ENCODE data around the gene TAF12. TPM values are rescaled to one million over a fixed set of nuclear protein-coding genes. Genes with fewer than 3 reads are reported as not detected.

The TAF12 gene
- total and polyA plus RNA-seq, 2 of the 4 experiments (the other 2 are of a cell fraction) = 28.8 to 31.7 TPM

DNA sequence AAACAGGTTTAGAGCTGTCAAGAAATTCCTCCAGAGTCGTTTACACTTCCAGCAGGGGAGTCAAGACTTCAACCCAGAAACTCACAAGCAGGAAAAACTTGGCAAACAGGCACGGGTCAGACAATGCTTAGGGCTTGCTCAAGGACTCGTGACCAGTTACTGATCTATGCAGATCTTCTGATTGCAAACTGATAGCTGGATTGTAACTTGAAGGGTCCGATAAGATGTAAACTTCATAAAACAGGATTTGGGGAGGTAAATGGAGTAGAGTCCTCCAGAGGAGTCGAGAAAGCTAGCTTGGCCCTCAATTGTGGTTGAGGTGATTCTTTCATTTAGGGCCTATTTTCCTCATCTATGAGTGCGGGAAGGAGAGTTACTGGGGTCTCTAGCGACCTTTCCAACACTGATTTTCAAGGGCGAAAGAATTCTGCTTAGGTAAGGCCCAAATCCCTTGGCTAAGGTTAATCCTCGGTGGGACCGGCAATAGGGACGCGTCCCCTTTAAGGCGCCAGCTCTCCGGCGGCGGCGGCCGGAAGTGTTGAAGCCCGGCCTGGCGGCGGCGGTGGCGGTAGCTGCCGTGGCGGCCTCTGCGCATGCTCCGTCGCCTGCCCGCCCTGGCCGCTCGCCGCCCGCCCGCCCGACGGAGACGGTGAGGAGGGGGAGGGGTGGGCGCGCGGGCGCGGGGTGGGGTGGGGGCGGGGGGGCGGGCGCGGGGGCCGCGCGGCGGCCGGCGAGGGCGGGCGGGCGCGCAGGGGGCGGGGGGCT, 25.5 kb upstream of the TAF12 start, which contains the start of gene GMEB1:
GMEB1 (plus strand) TSS at position 594 of the 765 bp plus-strand sequence. CDS start 14,829 bp downstream, outside the sequence.
- peak within 1 kb of the TSS; percentile 58; the same call in 1 of the 2 replicates for H2BK20ac ChIP-seq (ENCODE audit: low read depth, low read length)
- intact Hi-C loops (cut with micrococcal nuclease) (loop anchor here (2.0 to 5.0 kb wide), 2 partner anchors 20 to 69 kb away; partner anchors contain the start of genes RNU11 and YTHDF2), dilution Hi-C loops (cut with HindIII; ENCODE audit: low sequenced_read_pairs, unreplicated experiment) (no loop called here), in situ Hi-C loops (cut with MboI; ENCODE audit: low sequenced_read_pairs) (no loop called here)
- H3K79me1 ChIP-seq (ENCODE audit: low read depth in 1 of 2, low read length in 2 of 2) = peaks cover 12 to 23% of the 10 kb centered on the region in 2 experiments
- H3K9ac ChIP-seq (ENCODE audit: low read depth, low read length) = peak within 1 kb of the TSS; percentile 97
- H4K91ac ChIP-seq (ENCODE audit: insufficient read depth, low read depth, low read length) = peak within 1 kb of the TSS; percentile 94
- no peaks in the 10 kb centered on the region for H4K20me1 ChIP-seq (ENCODE audit: insufficient read depth, low read length)
- DNase-seq (peak; percentile 77), ATAC-seq (ENCODE audit: low read depth) (peak; percentile 81)
- peak within 1 kb of the TSS; percentile 98 to 100 for H4K8ac ChIP-seq (ENCODE audit: low read depth in 2 of 2, low read length in 2 of 2)
- BruUV-seq (replicated peaks) = no TSS peak
- peak within 1 kb of the TSS; percentile 91 for H2AK5ac ChIP-seq (ENCODE audit: low read depth, low read length)
- no peaks in the 10 kb centered on the region for H3K27me3 ChIP-seq (ENCODE audit: control insufficient read depth, insufficient read depth, low read length)
- H2AFZ ChIP-seq (replicated peaks; ENCODE audit: low read length, poor library complexity) = peak within 1 kb of the TSS; percentile 90
- peak within 1 kb of the TSS; percentile 97 for H3K23ac ChIP-seq (ENCODE audit: low read depth, low read length)
- H3K4me2 ChIP-seq (ENCODE audit: low read depth, low read length) = peak within 1 kb of the TSS; percentile 87
- H2AK9ac ChIP-seq (replicated peaks; ENCODE audit: low read depth, low read length, poor library complexity) = peak within 1 kb of the TSS; percentile 99
- peak within 1 kb of the TSS; percentile 93 for H3K27ac ChIP-seq (ENCODE audit: insufficient read depth, low read length)
- H4K5ac ChIP-seq (ENCODE audit: low read depth, low read length) = peak within 1 kb of the TSS; percentile 98
- TF ChIP-seq, protein P1, sequence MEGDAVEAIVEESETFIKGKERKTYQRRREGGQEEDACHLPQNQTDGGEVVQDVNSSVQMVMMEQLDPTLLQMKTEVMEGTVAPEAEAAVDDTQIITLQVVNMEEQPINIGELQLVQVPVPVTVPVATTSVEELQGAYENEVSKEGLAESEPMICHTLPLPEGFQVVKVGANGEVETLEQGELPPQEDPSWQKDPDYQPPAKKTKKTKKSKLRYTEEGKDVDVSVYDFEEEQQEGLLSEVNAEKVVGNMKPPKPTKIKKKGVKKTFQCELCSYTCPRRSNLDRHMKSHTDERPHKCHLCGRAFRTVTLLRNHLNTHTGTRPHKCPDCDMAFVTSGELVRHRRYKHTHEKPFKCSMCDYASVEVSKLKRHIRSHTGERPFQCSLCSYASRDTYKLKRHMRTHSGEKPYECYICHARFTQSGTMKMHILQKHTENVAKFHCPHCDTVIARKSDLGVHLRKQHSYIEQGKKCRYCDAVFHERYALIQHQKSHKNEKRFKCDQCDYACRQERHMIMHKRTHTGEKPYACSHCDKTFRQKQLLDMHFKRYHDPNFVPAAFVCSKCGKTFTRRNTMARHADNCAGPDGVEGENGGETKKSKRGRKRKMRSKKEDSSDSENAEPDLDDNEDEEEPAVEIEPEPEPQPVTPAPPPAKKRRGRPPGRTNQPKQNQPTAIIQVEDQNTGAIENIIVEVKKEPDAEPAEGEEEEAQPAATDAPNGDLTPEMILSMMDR (conservative IDR thresholded peaks at IDR 0.05; ENCODE audit: low read depth, low read length) = 0 out of 2 replicates have a peak, but pooled peaks have one; percentile 5
- TF ChIP-seq ELK1 (IDR thresholded peaks at IDR 0.05; ENCODE audit: borderline replicate concordance, low read depth, low read length) (0 out of 2 replicates have a peak, but pooled peaks have one; percentile 39), FOS (IDR thresholded peaks at IDR 0.05; ENCODE audit: low read depth, low read length) (no peak)
- H3K4ac ChIP-seq (ENCODE audit: low read depth, low read length) = peak within 1 kb of the TSS; percentile 96
- H3K9me3 ChIP-seq (ENCODE audit: control insufficient read depth, insufficient read depth, low read length) = no peaks in the 10 kb centered on the region
- CTCF ChIA-PET = interaction anchor here (0.5 to 0.6 kb wide), 2 partner anchors 8 to 239 kb away, joined by 3 to 6 read pairs; no protein-coding TSS in a partner anchor
- H3K56ac ChIP-seq (ENCODE audit: extremely low read depth, insufficient read depth, low read length) = peak within 1 kb of the TSS; percentile 99
- peak within 1 kb of the TSS; percentile 59 for H3K4me3 ChIP-seq (ENCODE audit: insufficient read depth, low read depth, low read length)
- POLR2A ChIA-PET (ENCODE audit: unreplicated experiment) = interaction anchor here (1.2 kb wide), 1 partner anchor 20 kb away, joined by 3 read pairs; the partner anchor contains the start of gene RNU11
- 0% methylated on average over 2 of the region's 57 CpGs; no CpG with 5 or more reads in 1 of the 2 experiments for WGBS, 2 experiments (ENCODE audit: extremely low coverage in 2 of 2, insufficient read length in 1 of 2)
- peaks cover 2% of the 10 kb centered on the region for H3K4me1 ChIP-seq (ENCODE audit: control insufficient read depth, insufficient read depth, low read length)
- no peaks in the 10 kb centered on the region for H3K9me1 ChIP-seq (ENCODE audit: insufficient read depth, low read length)
- peak within 1 kb of the TSS; percentile 91 for H2BK120ac ChIP-seq (ENCODE audit: low read depth, low read length)
- no peaks in the 10 kb centered on the region for H3K36me3 ChIP-seq (ENCODE audit: control insufficient read depth, insufficient read depth, low read length)
- H2BK5ac ChIP-seq (ENCODE audit: low read depth, low read length, poor library complexity, severe bottlenecking) = peak within 1 kb of the TSS; percentile 83
- peak within 1 kb of the TSS; percentile 93 for H3K18ac ChIP-seq (ENCODE audit: low read depth, low read length)
- peak within 1 kb of the TSS; percentile 92; the same call in 2 of the 3 replicates for H2BK15ac ChIP-seq (ENCODE audit: low read depth, low read length)
- peak within 1 kb of the TSS; percentile 100 for H3K14ac ChIP-seq (replicated peaks; ENCODE audit: low read depth, low read length)

Measured in IMR-90 (cell line).